Heart left ventricle (tissue), 16 donors: ENCODE measurements around the gene STAG3. TPM values are rescaled to one million over a fixed set of nuclear protein-coding genes. Genes with fewer than 3 reads are reported as not detected.

Source experiments
- ATAC-seq, 4 donors: fragments of 200-7000 bp; cut with Tn5 transposase; one replicate each; pipeline ENCODE4 v1.9.1; 2020 to 2022; ENCODE audit warnings: moderate library complexity in 4 of 4, mild to moderate bottlenecking in 3 of 4, moderate number of reproducible peaks in 1 of 4
- DNase-seq, 5 donors: peaks; one replicate each; pipeline ENCODE4 v3.0.0-alpha.2; 2020
- H3K27ac ChIP-seq, 12 donors: fragments of 200-600 bp; sonication (generic) in 4 of 12; one replicate each; pipeline versions ENCODE4 v1.5.0 to v1.8.0; 2016 to 2022; ENCODE audit warnings: mild to moderate bottlenecking in 2 of 12
- H3K27me3 ChIP-seq, 9 donors: fragments of 200-600 bp; sonication (generic) in 2 of 9; one replicate each; pipeline versions ENCODE4 v1.5.1 to v1.8.0; 2016 to 2022; ENCODE audit warnings: mild to moderate bottlenecking in 3 of 9
- H3K36me3 ChIP-seq, 9 donors: fragments of 200-600 bp; sonication (generic) in 2 of 9; one replicate each; pipeline versions ENCODE4 v1.5.0 to v1.8.0; 2018 to 2022; ENCODE audit warnings: mild to moderate bottlenecking in 2 of 9
- H3K4me1 ChIP-seq, 12 donors: fragments of 200-600 bp; sonication (generic) in 4 of 12; one replicate each; pipeline versions ENCODE4 v1.5.0 to v1.8.0; 2016 to 2022; ENCODE audit warnings: mild to moderate bottlenecking in 3 of 12
- H3K4me3 ChIP-seq, 12 donors: fragments of 200-600 bp; sonication (generic) in 4 of 12; one replicate each; pipeline versions ENCODE4 v1.5.0 to v1.8.0; 2017 to 2022; ENCODE audit warnings: mild to moderate bottlenecking in 9 of 12, moderate library complexity in 4 of 12
- H3K9me3 ChIP-seq, 12 donors: fragments of 200-600 bp; sonication (generic) in 4 of 12; one replicate each; pipeline versions ENCODE4 v1.5.0 to v1.8.0; 2016 to 2022; ENCODE audit warnings: mild to moderate bottlenecking in 1 of 12
- POLR2A ChIP-seq, 2 donors: fragments of 450-650 bp; IDR thresholded peaks; one replicate each; pipeline ENCODE4 v1.6.1; 2017; ENCODE audit warnings: antibody characterized with exemption in 2 of 2, mild to moderate bottlenecking in 2 of 2, moderate library complexity in 2 of 2
- WGBS, 4 donors: extraction: QIAGEN DNeasy Blood & Tissue Kit in 2 of 4; methylation state at CpG; one replicate each; pipeline versions ENCODE4 v1.1.5 to v1.1.7; 2013 to 2018; 5-methylcytosine and 5-hydroxymethylcytosine counted together
- intact Hi-C, 10 donors: fragments of 100-400 bp; cut with DNase I; formaldehyde crosslinking; loops; one replicate each; pipeline versions ENCODE4 v1.11.1 to v1.14.2; 2022
- polyA plus RNA-seq, 2 donors: library from polyadenylated mRNA; stranded (reverse); fragments of 200-250 nt; gene quantifications; one replicate each; pipeline ENCODE4 v1.2.3, GENCODE V29; 2013
- total RNA-seq, 9 donors: library from RNA; depleted of rRNA in 2 of 9; stranded (reverse); fragments of >200 nt in 2 of 9; fragmentation: NEBNext Ultra II Directional in 3 of 9; extraction: Animal tissue kit (Norgen Biotek cat#: 25700) in 3 of 9; gene quantifications; one replicate each; pipeline versions ENCODE4 v1.1.0 to v1.2.4, GENCODE V29; 2016 to 2023
- TF ChIP-seq, protein P1 (sequence below), 12 donors: fragments of 200-600 bp; sonication (generic) in 4 of 12; IDR thresholded peaks; one replicate each; pipeline versions ENCODE4 v1.5.0 to v1.8.0; 2018 to 2022; ENCODE audit warnings: antibody characterized with exemption in 12 of 12, mild to moderate bottlenecking in 5 of 12
- donor health status: ischemic (EF 13 %, LVEDD 7.1; RV severe dilation, severe dysfunction).
- donor health status: healthy with polysubstance abuse.
- donor health status: DM: no; HTN: yes; CAD: no.
- donor health status: DM: no; HTN: no; CAD: no.
- donor health status: ischemic (EF 25% LVEDD 6.9; RV normal size, moderate dysfunction).
- donor health status: ischemic (EF 25% LVEDD 5.7; RV mildly dilated, moderate dysfunction).
- donor health status: healthy.
- donor health status: DM: yes; HTN: yes; CAD: no.
- donor health status: ischemic (EF 35%, LVEDD 5.7; RV mildly dilated, moderate dysfunction).
- donor health status: nonischemic (EF 11% LVEDD 7.7; RV severe dilation, severe dysfunction).
- donor health status: DM: yes; HTN: yes; CAD: no.
- donor health status: PGD.
- donor health status: ischemic (EF 29% LVEDD 5.4; RV normal size, mild dysfunction).
- donor health status: nonischemic (EF 23%, LVEDD 6.1; RV moderate dilation, normal function).

Gene STAG3
- total and polyA plus RNA-seq, 11 donors: 0.09 to 1.3 (median 0.58) TPM; not detected in 1

DNA sequence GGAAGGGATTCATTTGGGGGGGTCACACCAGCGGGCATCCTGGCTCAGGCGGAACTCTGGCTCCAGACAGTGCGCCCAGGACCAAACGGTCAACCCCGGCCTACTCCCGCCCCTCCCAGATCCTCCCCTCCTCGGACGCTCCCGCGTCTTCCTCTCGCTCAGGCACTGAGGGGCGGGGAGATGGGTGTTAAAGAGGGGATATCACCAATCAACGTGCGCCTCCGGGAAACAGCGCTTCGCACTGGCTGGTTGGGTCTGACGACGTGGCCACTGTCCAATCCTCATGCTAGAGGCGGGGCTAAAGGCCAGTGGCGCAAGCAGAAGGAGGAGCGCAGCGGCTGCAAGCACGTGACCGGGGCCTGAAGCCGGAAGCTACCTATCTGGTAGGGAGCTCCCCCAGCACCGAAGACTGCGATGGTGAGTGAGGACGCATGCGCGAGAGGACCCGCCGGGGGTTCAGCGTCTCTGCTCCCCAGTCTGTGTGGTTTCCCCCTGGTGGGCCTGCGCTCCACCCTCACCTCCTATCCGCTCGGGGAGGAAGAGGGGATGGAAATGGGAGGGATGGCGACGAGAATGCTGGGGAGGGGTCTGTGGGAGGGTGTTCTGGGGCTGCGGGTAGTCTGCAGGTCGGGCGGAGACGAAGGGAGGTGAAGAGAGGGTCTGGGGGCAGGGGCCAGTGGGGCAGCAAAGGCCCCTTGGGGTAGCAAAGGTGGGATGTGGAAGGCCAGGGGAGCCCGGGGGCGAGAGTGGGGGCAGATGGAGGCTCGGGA lies 29.0 kb upstream of the STAG3 start, which contains the start of gene LAMTOR4:
LAMTOR4 (plus strand) TSS at position 360 of the 770 bp plus-strand sequence; CDS start at position 415, 55 bp downstream.
- WGBS, 4 donors: 0 to 2% (median 1%) methylated on average over 18 to 46 of the region's 46 CpGs
- peaks cover 0 to 50% (median 12%) of the 10 kb centered on the region in 12 donors for H3K4me1 ChIP-seq
- DNase-seq: peak; percentile 99 to 100 (median 99)
- H3K4me3 ChIP-seq: peak within 1 kb of the TSS; percentile 61 to 97 (median 81)
- peak; percentile 99 to 100 (median 100) for ATAC-seq
- peak within 1 kb of the TSS; percentile 67 to 89 (median 84) for H3K27ac ChIP-seq
- intact Hi-C loops: loop anchor here in 1 of 10 donors (10.0 kb wide), 1 partner anchor 196 kb away; no protein-coding TSS in a partner anchor
- no peaks in the 10 kb centered on the region for H3K9me3 ChIP-seq
- peaks cover 0 to 30% (median 8%) of the 10 kb centered on the region in 9 donors for H3K36me3 ChIP-seq
- TF ChIP-seq POLR2A (IDR thresholded peaks at IDR 0.05): peak in 1 of 2 donors; percentile 94
- TF ChIP-seq, protein P1, sequence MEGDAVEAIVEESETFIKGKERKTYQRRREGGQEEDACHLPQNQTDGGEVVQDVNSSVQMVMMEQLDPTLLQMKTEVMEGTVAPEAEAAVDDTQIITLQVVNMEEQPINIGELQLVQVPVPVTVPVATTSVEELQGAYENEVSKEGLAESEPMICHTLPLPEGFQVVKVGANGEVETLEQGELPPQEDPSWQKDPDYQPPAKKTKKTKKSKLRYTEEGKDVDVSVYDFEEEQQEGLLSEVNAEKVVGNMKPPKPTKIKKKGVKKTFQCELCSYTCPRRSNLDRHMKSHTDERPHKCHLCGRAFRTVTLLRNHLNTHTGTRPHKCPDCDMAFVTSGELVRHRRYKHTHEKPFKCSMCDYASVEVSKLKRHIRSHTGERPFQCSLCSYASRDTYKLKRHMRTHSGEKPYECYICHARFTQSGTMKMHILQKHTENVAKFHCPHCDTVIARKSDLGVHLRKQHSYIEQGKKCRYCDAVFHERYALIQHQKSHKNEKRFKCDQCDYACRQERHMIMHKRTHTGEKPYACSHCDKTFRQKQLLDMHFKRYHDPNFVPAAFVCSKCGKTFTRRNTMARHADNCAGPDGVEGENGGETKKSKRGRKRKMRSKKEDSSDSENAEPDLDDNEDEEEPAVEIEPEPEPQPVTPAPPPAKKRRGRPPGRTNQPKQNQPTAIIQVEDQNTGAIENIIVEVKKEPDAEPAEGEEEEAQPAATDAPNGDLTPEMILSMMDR (IDR thresholded peaks at IDR 0.05): no peak
- no peaks in the 10 kb centered on the region for H3K27me3 ChIP-seq

DNA sequence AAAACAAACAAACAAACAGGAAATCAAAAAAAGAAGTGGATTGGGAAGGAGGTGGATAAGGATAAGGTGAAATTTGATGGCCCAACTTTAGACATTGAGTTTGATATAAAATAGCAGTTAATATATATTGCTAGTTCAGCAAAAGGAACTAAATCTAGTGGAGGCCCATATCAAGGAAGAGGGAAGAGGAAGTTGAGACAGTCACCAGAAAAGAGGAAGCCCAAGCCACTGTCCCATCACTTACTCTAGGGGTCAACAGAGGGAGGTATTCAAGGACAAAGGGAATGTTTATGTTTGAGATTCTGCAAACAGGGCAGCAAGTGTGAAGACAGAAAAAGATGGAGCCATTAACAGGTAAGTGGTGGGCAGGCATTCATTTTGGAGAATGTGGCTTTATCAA lies 25.3 kb upstream of the STAG3 start:
- intact Hi-C loops: no loop called here
- Histone ChIP-seq H3K4me1 (peaks cover 0 to 75% (median 19%) of the 10 kb centered on the region in 12 donors), H3K27me3 (no peaks in the 10 kb centered on the region), H3K9me3 (no peaks in the 10 kb centered on the region), H3K27ac (peak overlapping the region in 1 of 12 donors; percentile 66), H3K36me3 (peaks cover 0 to 62% (median 38%) of the 10 kb centered on the region in 9 donors), H3K4me3 (no peak overlapping the region)
- TF ChIP-seq, protein P1 (IDR thresholded peaks at IDR 0.05): no peak
- TF ChIP-seq POLR2A (IDR thresholded peaks at IDR 0.05): no peak
- DNase-seq (no peak), ATAC-seq (no peak)

DNA sequence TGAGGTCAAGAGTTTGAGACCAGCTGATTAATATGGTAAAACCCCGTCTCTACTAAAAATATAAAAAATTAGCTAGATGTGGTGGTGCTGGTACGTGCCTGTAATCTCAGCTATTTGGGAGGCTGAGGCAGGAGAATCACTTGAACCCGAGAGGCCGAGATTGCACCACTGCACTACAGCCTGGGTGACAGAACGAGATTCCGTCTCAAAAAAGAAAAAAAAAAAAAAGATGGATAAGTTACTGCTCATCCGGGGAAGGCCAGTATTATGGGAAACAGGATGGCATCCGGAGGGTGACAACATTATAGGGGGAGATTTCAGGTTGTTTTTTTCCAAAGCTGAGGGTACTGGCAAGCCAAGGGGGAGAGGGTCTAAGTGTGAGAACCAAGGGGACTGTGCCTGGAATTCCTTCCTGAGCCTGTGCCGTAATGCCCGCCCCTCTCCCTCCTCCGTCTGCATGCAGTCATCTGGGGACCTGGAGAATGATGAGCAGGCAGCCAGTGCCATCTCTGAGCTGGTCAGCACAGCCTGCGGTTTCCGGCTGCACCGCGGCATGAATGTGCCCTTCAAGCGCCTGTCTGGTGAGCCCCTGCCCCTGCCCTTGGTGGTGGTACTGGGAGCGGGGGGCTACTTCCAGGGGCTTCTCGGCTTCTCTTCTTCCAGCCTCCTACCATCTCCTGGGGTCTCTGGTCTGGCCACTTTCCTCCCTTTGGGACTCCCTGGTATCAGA lies 24.6 kb upstream of the STAG3 start:
- Histone ChIP-seq H3K4me3 (no peak overlapping the region), H3K27me3 (no peaks in the 10 kb centered on the region), H3K36me3 (peaks cover 0 to 62% (median 38%) of the 10 kb centered on the region in 9 donors), H3K9me3 (no peaks in the 10 kb centered on the region), H3K27ac (peak overlapping the region in 1 of 12 donors; percentile 66), H3K4me1 (peaks cover 0 to 75% (median 23%) of the 10 kb centered on the region in 12 donors)
- intact Hi-C loops: no loop called here
- ATAC-seq (no peak), DNase-seq (no peak)
- WGBS, 4 donors: 88 to 91% (median 89%) methylated on average over 18 of the region's 18 CpGs
- no peak for TF ChIP-seq POLR2A (IDR thresholded peaks at IDR 0.05)
- TF ChIP-seq, protein P1 (IDR thresholded peaks at IDR 0.05): no peak
